HG03108 (cell line): ENCODE measurements around the gene TSPAN16.
"Not testable (repeated sequence)": the region's sequence is repeated elsewhere in the genome, so short reads cannot be mapped to it uniquely, and the experiment has no call there.

Source experiments
- ATAC-seq: cut with Tn5 transposase; IDR thresholded peaks from one replicate; pipeline ENCODE4 v1.9.1; 2021; ENCODE audit warnings: moderate library complexity; ENCODE audit not compliant: unreplicated experiment

The TSPAN16 gene

DNA sequence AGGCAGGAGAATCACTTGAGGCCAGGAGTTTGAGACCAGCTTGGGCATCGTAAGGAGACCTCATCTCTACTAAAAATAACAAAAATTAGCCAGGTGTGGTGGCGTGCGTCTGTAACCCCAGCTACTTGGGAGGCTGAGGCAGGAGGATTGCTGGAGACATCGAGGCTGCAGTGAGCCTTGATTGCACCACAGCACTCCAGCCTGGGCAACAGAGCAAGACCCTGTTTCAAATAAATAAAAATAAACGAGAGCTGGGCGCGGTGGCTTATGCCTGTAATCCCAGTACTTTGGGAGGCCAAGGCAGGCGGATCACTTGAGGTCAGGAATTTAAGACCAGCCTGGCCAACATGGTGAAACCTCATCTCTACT, 44.1 kb downstream of the TSPAN16 start:
- not testable (repeated sequence) for ATAC-seq

DNA sequence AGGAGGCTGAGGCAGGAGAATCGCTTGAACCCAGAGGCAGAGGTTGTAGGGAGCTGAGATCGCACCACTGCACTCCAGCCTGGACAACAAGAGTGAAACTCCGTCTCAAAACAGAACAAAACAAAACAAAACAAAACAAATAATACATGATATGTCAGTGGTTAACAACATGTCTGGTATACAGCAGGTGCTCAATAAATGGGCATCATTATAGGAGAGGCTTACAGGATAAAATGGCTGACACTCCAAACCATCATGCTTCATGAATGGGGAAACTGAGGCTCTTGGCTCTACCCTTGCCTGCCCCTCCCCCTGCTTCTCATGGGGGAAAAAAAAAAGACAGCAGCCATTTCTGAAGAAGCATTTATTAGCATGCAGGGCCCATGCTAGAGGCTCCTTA, 46.5 kb downstream of the TSPAN16 start:
- ATAC-seq = no peak

DNA sequence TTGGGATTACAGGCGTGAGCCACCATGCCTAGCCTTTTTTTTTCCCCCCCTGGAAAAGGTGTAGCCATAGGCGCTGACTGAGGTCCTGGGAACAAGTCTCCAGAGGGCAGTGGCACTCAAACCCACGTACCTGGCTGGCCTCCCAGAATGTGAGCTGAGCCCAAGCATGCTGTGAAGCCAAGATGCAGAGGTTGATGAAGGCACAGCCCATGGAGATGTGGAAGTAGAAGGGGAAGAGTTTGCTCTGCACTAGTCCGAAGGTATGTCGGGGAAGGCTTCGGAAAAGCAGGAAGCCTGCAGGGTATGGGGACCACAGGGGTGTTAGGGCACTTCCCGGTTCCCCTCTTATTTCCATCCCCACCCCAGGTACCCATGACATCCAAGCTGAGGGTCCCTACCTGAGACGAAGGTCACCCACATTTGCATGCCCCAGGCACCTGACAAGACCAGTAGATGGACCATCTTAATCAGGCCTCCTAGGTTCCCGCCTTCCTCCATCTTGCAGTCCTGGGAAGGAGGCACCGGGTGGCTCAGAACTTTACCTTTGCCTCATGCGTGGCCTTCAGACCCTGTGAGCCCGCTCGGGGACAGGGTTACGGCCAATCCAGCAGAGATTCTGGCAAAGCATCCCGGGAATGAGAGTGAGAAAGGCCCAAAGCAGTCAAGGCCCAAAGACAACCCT, 49.3 kb downstream of the TSPAN16 start:
- no peak for ATAC-seq

DNA sequence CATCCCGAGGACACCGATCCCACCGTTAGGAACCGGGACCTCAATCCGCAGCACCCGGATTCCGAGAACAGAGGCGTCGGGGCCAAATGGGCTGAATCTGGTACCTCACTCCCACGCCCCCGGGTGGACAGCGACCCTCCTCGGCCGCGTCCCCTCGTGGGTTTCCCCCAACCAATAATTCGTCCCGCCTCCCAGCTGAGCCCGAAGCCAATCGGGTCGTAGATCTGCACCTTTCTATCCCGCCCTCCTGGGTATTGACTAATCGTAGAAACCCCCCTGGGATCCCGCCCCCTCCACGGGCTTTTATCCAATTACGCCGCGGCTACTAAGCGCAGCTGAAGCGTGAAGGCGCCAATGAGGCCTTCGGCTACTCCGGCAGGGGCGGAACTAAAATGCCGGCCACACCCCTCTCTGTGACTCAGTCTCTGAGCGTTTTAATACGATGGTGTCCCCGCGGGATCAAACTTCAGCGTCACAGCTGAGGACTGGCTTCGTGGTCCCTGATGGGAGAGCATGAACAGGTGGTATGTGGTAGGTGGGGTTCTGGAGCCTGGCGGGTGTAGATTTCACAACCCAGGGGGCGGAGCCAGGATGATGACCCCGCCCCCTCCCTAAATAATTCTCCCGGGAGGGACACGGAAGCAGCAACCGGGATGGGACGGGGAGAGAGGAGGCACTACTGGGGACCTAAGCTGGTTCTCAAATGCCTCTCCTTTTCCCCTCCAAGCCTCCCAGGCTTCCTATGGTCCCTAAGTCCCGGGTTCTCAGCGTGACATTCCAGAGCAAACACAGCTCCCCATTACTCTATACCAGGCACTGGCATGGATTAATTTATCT, 50.4 kb downstream of the TSPAN16 start, which contains the start of the genes CCDC159 and TMEM205:
TSS of gene CCDC159 (plus strand) at position 416 of the 837 bp plus-strand sequence. CDS start at position 504, 88 bp downstream.
TSS of gene TMEM205 (minus strand) at position 165 of the 837 bp plus-strand sequence. CDS start 649 bp downstream, outside the sequence.
- peak; percentile 88 for ATAC-seq

DNA sequence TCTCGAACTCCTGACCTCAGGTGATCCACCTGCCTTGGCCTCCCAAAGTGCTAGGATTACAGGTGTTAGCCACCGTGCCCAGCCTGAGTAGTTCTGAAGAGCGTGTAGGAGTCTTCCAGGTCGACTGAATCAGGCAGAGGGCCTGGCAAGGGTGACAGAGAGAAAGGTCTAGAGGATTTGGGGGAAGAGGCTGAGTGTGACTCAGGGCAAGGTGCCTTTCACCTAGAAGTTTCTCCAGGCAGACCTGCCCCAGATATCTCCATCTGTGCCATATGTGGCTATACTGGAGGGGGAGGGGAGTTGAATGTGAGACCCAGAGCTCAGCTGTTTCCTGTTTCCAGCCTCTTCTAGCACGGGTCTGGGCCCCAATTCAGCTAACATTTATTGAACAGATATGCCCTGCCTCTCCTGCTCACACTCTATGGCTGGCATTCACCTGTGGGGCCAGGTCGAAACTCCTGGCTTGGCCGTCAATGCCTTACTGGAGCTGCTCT, 51.6 kb downstream of the TSPAN16 start:
- ATAC-seq = no peak

DNA sequence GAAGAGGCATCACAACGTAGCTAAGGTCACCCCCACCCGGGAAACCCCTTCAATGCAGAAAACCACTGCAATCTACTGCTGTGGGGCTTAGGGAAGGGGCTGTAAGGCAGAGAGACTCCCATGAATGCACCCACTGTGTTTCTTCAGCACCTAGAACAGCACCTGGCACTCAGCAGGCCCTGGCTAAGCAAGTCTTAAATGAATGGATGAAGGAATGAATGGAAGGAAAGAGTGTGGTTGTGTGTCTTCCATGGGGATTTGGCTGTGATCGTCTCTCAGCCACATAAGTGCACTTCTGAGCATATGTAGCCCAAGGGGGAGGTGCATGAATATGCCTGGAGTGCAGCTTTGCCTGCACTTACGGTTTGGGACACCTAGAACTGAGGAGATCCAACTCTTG, 53.2 kb downstream of the TSPAN16 start:
- no peak for ATAC-seq

DNA sequence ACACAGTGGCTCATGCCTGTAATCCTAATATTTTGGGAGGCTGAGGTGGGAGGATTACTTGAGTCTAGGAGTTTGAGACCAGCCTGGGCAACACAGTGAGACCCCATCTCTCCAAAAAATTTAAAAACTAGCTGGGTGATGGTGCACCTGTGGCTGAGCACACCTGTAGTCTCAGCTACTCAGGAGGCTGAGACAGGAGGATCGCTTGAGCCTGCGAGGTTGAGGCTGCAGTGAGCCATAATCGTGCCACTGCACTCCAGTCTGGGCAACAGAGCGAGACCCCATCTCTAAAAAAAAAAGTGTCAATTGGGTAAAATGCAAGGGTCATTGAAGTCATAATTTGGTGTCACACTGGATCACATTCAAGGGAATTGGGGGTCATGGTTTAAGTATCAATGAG, 58.1 kb downstream of the TSPAN16 start:
- ATAC-seq = not testable (repeated sequence)

DNA sequence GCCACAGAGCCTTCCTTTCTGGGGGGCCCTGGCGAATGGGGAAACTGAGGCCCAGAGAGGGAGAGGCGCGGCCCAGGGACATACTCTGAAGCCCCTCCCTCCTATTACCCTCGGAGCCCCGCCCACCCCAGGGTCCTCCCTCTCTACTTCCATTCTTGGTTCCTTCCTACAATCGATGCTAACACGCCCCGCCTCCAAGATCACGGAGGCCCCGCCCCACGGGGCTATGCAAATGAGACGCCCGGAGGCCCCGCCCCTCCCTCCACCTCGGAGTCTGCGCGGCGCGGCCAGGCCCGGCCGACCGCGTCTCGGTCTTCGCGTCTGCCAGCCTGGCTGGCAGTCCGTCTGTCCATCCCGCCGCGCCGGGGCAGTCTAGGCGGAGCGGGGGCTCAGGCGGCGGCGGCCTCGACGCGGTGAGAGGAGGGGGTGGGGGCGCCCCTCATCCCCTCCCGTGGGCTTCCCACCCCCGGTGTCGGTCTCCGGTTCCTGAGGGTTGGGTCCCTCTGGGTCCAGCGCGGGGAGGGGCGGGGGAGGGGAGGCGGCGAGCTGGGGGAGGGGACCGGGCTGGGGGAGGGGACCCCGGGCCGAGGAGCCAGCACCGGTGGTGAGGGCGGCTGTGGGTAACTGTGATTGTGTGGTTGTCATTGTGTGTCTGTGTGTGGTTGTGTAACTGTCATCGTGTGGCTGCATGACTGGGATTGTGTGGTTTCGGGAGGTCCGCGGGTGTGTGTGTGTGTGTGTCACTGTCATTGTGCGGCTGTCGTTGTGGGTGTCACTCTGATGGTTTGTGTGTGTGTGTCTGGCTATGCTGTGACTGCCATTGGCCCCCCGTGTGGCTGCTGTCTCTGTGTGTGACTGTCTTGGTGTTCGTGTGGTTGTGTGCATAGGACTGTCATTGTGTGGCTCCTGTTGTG, 59.5 kb downstream of the TSPAN16 start, which contains the start of gene PLPPR2:
TSS of gene PLPPR2 (plus strand) at position 273 of the 914 bp plus-strand sequence. CDS start 2,242 bp downstream, outside the sequence.
- no peak for ATAC-seq

DNA sequence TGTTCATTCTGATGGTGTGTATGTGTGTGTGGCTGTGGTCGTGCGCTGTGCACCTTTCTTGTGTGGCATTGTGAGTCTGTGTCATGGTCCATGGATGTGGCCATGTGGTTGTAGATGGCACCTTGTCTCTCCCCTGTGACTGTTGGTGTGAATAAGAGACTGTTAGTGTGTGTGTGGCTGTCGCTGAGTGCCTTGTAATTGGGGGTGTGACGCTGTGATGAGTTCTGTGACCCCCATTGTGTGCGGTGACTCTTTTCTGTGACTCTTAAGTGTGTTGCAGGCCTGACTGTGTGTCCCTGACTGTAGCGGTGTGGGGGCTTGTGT, 60.1 kb downstream of the TSPAN16 start:
- ATAC-seq = no peak

DNA sequence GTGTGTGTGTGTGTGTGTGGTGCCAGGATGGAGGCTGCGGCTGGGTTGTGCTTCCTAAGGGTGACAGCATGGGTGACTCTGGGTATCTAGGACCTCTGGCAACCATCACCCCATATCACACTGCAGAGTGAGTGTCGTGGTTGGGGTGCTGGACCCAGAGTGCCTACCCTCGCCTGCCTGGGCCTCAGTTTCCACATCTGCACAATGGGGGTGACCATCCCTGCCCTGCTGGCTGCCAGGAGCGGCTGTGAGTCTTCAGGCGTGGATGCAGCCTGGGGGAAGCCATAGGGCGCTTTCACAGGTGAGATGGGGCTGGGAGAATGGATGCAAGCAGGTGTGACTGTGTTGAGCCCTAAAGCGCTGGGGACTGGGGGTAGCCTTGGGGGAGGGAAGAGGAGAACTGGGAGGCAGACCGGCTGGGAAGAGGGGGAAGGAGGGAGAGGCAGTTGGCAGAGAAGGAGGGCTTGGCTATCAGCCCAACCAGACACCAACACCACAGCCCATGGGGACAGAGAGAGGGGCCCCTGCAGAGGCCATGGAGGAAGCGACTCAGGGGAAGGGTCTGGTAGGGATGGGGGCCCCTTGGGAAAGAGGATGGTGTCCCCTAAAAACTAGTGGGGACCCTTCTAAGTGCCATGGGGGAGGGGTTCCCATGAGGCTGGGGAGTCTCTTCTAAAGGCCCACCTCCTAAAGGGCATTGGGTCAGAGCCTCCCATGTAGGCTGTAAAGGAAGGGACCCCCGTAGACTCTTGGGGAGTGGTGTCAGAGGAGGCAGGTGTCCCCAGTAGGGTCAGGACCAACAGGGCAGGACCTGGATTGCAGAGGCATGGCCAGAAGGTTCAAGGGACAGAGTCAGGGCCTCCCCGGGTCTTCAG, 61.0 kb downstream of the TSPAN16 start:
- ATAC-seq = no peak

DNA sequence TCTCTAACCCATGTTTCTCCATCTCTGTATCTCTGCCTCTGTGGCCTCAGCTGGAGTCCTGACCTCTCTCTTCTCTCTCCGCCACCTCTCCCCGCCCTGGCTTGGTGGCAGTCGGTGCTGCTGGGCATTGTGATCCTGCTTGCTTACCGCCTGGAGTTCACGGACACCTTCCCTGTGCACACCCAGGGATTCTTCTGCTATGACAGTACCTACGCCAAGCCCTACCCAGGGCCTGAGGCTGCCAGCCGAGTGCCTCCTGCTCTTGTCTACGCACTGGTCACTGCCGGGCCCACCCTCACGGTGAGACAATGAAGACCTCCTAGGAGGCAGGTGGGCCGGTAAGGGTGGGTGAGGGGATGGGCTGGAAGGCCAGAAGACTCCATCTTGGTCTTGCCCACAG, 63.5 kb downstream of the TSPAN16 start:
- ATAC-seq = no peak

DNA sequence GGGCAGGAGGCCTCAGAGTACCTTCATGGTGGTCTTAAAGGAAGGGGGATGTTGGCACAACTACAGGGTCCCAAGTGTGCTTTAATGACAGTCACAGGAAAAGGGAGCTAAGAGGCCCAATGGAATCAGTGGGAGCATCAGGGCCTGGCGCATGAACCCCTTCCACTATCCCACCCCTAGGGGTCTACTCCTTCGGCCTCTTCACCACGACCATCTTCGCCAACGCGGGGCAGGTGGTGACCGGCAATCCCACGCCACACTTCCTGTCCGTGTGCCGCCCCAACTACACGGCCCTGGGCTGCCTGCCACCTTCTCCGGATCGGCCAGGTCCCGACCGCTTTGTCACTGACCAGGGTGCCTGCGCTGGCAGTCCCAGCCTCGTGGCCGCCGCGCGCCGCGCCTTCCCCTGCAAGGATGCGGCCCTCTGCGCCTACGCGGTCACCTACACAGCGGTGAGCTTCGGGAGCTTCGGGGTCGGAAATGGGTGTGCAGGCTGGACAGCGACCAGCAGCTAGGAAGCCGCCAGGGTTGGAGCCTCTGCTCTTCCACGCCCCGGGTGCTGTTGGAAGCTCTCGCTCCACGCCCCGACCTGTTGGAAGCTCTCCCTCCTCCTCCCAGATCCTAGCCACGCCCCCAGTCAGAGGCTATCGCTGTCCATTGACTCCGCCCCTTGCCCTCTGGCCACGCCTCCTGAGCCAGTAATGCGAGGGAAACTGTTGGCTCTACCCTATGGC, 65.2 kb downstream of the TSPAN16 start:
- no peak for ATAC-seq

DNA sequence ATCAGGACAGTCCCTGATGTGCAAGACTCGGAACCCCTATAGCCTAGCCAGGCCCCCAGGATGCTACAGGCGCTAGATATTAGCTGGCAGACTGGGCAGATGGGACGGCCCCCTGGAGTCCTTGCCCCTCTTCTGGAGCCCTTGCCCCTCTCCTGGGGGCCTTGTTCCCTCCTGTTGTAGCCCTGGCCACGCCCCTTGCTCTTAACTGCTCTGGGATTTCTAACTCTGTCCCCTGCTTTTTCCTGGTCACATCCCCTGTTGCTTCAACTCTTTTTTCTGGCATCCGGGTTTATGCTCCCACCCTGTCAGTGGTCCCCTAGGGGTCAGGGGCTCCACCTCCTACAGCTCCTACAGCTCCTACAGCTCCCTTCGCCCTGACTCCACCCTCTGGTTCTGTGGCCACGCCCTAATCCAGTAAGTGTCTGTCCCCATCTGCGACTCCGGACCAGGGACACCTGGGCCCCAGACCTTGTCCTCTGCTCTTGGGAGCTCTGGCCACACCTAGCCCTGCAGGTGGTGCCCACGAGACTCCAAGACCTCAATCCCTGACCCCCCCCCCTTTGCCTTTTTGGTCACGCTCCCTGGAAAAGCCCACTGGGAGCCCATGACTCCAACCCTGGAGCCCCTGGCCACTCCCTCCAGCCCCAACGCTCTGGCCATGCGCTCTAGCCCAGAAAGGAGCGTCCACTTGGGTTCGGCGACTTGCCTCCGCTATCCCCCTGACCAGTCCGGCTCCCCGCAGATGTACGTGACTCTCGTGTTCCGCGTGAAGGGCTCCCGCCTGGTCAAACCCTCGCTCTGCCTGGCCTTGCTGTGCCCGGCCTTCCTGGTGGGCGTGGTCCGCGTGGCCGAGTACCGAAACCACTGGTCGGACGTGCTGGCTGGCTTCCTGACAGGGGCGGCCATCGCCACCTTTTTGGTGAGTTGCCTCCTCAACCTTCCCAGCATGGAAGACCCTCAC, 66.1 kb downstream of the TSPAN16 start:
- no peak for ATAC-seq

DNA sequence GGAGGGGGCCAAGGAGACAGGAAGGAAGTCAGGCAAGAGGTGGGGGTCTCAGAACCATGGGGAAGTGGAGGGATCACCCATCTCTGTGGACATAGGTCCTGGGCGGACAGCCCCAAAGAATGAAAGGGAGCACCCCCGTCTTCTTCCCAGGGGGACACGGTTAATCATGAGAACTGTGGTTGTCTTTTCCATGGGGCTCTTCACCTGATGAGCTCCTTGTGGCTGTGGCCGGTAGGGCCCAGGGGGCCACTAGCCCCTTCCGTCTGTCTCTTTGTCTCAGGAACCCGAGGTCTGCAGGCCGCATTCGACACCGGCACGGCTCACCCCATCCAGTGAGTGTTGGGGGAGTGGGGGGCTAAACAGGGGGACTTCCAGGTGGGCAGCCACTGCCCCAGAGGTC, 67.9 kb downstream of the TSPAN16 start:
- no peak for ATAC-seq

DNA sequence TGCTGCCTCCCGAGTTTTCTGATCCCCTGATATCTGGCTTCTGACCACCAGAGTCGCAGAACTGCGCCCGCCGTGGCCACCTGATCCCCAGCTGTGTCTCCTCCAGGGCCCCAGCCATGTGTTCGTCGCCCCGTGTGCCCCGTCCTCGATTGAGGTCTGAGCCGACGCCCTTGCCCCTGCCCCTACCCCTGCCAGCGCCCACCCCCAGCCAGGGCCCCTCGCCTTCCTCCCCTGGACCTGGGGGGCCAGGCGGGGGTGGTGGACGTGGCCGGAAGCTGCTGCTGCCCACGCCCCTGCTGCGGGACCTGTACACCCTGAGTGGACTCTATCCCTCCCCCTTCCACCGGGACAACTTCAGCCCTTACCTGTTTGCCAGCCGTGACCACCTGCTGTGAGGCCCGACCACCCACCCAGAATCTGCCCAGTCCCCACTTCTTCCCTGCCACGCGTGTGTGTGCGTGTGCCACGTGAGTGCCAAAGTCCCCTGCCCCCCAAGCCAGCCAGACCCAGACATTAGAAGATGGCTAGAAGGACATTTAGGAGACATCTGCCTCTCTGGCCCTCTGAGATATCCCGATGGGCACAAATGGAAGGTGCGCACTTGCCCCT, 68.4 kb downstream of the TSPAN16 start:
- no peak for ATAC-seq

DNA sequence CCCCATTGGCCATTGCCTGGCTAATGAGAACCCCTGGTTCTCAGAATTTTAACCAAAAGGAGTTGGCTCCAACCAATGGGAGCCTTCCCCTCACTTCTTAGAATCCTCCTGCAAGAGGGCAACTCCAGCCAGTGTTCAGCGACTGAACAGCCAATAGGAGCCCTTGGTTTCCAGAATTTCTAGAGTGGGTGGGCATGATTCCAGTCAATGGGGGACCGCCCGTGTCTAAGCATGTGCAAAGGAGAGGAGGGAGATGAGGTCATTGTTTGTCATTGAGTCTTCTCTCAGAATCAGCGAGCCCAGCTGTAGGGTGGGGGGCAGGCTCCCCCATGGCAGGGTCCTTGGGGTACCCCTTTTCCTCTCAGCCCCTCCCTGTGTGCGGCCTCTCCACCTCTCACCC, 69.0 kb downstream of the TSPAN16 start:
- ATAC-seq = no peak
